ELF-1 (cell line): ENCODE measurements around the gene SYT2.
"Not testable (repeated sequence)": the region's sequence is repeated elsewhere in the genome, so short reads cannot be mapped to it uniquely, and the experiment has no call there.

Experiments used
- DNase-seq: peaks from one replicate; pipeline ENCODE4 v3.0.0-alpha.2; 2016; ENCODE audit warnings: low read depth, low spot score

SYT2 gene

GRCh38 chr1:202710070-202711045, at the start of gene SYT2:
SYT2 (minus strand) TSS chr1:202710454; CDS start chr1:202605772, 104,682 bp downstream.
- peak; percentile 59 for DNase-seq

GRCh38 chr1:202756391-202756790, 46.1 kb upstream of the SYT2 start:
- DNase-seq = no peak

- no peak for DNase-seq
Observed at GRCh38 chr1:202754293-202754692, 44.0 kb upstream of the SYT2 start.

- no peak for DNase-seq
Observed at GRCh38 chr1:202752774-202753173, 42.5 kb upstream of the SYT2 start.

GRCh38 chr1:202750761-202751160, 40.5 kb upstream of the SYT2 start:
- no peak for DNase-seq

- no peak for DNase-seq
Observed at GRCh38 chr1:202750024-202750423, 39.8 kb upstream of the SYT2 start.

GRCh38 chr1:202745323-202745888, 35.2 kb upstream of the SYT2 start:
- DNase-seq = no peak

GRCh38 chr1:202744770-202745169, 34.5 kb upstream of the SYT2 start:
- DNase-seq = not testable (repeated sequence)

GRCh38 chr1:202742496-202742895, 32.2 kb upstream of the SYT2 start:
- no peak for DNase-seq

- no peak for DNase-seq
Observed at GRCh38 chr1:202733251-202733650, 23.0 kb upstream of the SYT2 start.

GRCh38 chr1:202728951-202729350, 18.7 kb upstream of the SYT2 start:
- DNase-seq = no peak

GRCh38 chr1:202725526-202725925, 15.3 kb upstream of the SYT2 start:
- DNase-seq = no peak

- no peak for DNase-seq
Observed at GRCh38 chr1:202723708-202724107, 13.5 kb upstream of the SYT2 start.

- DNase-seq = not testable (repeated sequence)
Observed at GRCh38 chr1:202723046-202723445, 12.8 kb upstream of the SYT2 start.

GRCh38 chr1:202716654-202717053, 6.4 kb upstream of the SYT2 start:
- DNase-seq = no peak

- DNase-seq = not testable (repeated sequence)
Observed at GRCh38 chr1:202714202-202714601, 3.9 kb upstream of the SYT2 start.

- no peak for DNase-seq
Observed at GRCh38 chr1:202713110-202713509, 2.9 kb upstream of the SYT2 start.

- DNase-seq = no peak
Observed at GRCh38 chr1:202711949-202712635, 1.8 kb upstream of the SYT2 start.

- no peak for DNase-seq
Observed at GRCh38 chr1:202709276-202710041, 795 bp downstream of the SYT2 start.

GRCh38 chr1:202708456-202709275, 1.6 kb downstream of the SYT2 start:
- no peak for DNase-seq

GRCh38 chr1:202706851-202707250, 3.4 kb downstream of the SYT2 start:
- DNase-seq = no peak
